ENCODE measurements around the gene TADA1.
"Not testable (repeated sequence)": the region's sequence is repeated elsewhere in the genome, so short reads cannot be mapped to it uniquely, and the experiment has no call there.

Gene TADA1

DNA sequence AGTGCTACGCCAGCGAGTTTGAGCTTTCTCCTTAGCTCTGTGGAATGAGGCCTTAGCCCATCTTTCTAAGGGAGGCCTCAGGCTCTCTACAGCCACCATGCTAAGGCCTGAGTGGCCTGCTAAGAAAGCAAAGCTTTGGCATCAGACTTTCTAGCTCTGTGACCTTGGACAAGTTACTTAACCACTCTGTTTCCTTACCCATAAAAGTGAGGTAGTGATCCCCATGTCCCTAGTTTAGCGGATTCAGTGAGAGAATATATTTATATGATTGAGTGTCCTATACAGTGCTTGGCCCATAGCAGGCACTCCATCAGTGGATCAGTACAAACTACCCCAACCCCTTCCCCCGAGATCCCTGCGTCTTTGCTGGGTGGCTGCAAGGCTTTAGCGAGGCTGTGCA lies 32.7 kb downstream of the TADA1 start:
- DNase-seq = no peak

DNA sequence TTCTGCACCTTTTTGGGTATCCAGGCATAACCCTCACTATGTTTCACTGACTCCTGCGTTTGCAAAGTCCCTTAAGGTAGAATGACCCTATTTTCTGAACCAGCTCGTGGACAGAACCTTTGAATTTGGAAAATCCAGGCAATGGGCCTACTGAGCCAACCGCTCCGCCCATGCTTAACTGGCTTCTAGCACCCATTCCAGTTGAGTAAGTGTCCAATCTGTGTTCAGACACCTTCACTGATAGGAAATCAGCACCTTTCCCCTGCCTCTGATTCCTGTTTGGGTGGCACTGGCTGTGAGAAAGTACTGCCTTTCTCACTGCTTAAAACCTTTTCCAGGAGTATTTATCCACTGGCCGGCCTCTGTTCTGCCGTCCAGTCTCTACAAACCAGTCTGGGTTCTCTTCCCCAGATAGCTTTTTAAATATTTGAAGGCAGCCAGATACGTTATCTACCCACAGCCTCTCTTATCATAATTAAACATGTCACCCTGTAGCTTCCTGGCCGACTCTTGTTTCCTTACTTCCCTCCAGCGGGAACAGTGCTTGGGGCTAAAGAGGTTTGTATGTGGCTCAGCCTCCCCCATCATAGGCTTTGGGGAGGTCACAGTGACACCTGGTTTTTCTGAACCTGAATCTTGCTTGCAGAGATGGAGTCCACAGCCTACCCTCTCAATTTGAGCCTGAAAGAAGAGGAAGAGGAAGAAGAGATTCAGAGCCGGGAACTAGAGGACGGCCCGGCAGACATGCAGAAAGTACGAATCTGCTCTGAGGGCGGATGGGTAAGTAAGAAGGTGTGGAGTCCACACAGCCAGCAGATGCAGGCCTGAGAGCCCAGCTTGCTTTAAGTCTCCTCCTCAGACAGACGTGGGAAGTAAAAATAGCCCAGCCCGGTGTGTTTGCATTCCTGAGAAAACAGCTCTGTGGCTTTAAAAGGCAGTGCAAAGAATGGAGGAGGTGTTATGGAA lies 35.5 kb downstream of the TADA1 start:
- DNase-seq = no peak

DNA sequence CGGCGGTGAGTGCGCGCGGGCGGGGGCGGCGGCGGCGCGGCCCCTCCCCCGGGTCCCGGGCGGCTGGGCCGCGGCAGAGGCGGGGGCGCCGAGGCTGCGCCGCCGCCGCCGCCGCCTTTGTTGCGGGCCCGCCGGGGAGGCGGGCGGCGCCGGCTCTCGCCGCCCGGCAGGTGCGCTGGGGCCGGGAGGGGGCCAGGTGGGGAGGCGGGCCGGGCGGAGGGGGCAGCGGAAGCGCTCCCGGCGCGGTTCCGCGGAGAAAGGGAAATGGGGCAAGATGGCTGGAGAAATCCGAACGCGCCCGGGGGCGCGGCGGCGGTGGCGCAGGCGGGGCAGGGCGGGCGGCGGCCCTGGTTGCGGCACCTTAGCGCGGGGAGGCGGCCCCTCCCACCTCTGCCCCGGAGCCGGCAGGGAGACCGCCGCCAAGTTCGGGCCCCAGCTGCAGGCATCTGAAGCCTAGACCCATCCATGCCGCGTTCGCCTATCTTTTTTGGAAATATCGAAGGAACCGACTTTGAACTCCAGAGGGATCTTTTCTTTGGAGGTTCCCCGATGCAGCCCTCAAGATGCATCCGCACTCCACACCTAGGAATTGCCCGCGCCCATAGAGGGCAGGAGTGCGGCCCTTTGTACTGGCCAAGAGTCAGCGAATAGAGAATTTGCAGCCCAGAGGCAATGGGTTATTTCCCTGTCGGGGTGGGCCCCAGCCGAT lies 36.3 kb downstream of the TADA1 start:
- peak; percentile 36 for DNase-seq

DNA sequence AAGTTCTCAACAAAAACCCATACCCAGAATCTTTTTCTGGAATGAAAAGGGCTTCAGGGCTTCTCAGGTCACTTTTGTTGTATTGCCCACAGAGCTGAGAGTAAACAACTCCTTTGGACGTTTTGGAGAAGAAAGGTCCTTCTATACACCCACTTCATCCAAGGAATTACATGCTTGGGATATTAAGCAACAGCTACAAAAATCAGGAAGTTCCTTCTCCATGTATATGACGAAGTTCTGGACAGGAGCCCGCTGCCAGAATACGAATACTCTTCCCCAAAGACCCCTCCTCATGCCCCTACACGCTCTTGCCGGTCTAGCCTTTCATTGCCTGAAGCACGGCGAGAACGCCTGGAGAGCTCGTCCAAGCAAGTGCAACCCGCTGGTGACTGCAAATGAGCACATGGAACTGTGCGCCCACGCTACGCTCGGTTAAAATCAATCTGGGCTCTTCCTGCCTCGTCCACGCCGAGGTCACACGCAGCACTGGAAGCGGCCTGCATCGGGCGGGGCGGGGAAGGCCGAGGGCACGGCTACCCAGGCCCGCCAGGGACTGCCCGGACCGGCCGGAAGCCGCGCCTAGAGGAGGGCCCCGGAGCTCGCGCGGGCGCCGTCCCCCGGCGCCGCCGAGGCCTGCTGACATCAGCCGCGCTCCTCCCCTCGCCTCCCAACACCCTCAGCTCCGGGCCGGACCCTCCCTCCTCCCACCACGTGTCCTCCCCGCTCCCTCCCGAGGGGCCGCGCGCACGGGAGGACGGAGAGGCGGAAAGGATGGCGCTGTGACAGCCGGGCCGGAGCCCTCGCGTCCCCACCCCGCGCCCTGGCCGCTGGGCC lies 37.1 kb downstream of the TADA1 start, which contains the start of gene POGK:
TSS of gene POGK (plus strand) at position 710 of the 834 bp plus-strand sequence. CDS start 1,482 bp downstream, outside the sequence.
- peak; percentile 77 for DNase-seq

DNA sequence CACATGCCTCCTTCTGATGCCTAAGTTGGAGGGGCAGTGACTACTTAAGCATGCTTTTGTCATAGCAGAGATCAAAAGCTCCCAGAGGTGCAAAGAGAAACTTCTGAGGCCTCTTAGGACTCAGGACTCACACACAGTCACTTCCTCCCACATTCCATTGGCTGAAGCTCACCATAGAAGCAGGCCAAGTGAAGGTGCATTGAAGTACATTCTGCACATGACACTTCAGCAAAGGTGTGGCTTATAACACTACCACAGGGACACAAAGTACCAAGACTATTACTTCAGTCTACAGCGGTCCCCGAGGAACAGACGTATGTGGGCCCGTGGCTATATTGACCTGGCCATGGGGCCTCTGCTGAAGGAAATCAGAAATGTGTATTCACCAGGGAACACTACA lies 39.3 kb downstream of the TADA1 start:
- DNase-seq = no peak

- not testable (repeated sequence) for DNase-seq
Observed at GRCh38 chr1:166829762-166830161, 46.3 kb downstream of the TADA1 start.

DNA sequence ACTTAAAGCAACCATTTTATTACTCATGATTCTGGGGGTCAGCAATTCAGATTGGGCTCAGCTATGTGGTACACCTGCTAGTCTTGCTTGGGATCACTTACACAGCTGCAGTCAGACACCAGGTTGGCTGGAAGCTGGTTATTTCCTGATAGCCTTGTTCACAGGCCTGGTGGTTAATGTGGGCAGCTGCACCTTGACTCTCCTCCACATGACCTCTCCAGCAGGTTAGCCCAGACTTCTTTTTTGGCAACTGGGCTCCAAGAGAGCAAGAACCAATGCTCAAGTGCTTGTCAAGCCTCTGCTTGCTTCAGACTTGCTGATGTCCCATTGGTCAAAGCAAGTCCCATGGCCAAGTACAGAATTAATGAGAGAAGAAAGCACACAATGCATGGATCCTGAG lies 48.6 kb downstream of the TADA1 start:
- DNase-seq = no peak

DNA sequence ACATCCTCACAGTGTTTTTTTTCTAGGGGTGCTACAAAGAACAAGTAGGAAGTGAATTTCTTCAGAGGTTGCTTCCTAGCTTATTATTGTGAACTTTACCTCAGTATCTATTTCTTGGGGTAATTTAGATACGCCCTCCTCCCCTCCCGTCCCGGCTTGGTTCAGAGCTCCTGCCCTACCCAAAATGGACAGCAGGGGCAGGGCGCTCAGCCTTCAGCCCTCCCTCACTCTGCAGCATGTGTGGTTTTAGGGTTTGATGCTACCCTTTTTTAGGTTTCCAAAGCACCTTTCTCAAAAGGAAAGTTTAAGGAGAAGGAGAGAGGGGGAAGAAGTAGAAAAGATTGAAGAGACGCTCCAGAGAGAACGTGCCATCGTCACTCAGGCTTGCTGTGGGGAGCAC lies 53.7 kb downstream of the TADA1 start:
- no peak for DNase-seq

GRCh38 chr1:166819974-166820373 lies 56.1 kb downstream of the TADA1 start:
- DNase-seq = no peak

- DNase-seq = no peak
Observed at GRCh38 chr1:166814611-166815010, 61.5 kb downstream of the TADA1 start.

DNA sequence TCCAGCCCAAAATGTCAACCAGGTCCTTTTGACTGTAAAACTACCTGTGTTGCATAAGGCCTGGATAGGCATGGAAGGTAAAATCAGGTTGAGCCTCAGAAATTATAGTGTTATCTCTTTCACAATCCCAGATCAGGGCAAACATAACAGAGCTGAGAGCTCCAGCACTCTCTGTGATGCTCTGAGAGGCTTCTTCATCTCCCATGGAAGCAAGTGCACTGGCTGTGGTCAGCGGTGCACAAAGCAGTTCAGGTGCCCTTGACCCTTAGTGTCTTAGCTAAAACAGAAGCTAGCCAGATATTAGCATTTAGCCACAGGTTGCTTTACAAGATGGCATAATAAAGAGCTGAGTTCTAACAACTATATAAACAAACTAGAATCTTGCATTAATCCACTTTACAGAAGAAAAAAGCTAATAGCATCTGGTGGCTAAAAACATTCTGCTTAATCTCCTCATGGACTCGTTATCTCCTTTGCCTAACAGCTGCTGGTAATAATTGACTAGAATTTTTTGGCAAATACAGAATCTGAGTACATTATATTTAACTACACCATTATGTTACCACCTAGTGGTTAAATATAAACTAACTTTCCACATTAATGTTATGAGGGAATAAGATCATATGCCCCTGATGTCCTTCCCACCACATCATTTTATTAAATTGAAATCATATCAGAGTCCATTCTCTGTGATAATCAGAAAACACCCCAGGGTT lies 62.4 kb downstream of the TADA1 start:
- DNase-seq = no peak

DNA sequence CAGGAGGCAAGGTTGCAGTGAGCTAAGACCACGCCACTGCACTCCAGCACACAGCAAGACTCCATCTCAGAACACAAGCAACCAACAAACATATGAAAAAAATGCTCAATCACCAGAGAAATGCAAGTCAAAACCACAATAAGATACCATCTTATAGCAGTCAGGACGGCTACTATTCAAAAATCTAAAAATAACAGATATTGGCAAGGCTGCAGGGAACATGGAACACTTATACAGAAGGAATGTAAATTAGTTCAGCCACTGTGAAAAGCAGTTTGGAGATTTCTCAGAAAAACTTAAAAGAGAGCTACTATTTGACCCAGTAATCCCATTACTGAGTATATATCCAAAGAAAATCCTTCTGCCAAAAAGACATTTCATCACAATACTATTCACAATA lies 64.4 kb downstream of the TADA1 start:
- no peak for DNase-seq

- DNase-seq = no peak
Observed at GRCh38 chr1:166808952-166809351, 67.1 kb downstream of the TADA1 start.
